ENCODE measurements around the gene GSG1L2. TPM values are rescaled to one million over a fixed set of nuclear protein-coding genes. Genes with fewer than 3 reads are reported as not detected.

The GSG1L2 gene
- total and polyA plus RNA-seq, 2 experiments from 2014 or later: not detected

- Mint-ChIP-seq H3K9me3 (peaks cover 4% of the 10 kb centered on the region), H3K4me1 (no peaks in the 10 kb centered on the region), H3K4me3 (no peak overlapping the region), H3K36me3 (ENCODE audit: low read depth) (no peaks in the 10 kb centered on the region), H3K27ac (no peak overlapping the region), H3K27me3 (ENCODE audit: insufficient read depth, low read depth, poor library complexity) (no peaks in the 10 kb centered on the region)
- H3K4me3 ChIP-seq: no peak overlapping the region
- H3K4me1 ChIP-seq (ENCODE audit: insufficient read depth): no peaks in the 10 kb centered on the region
- H2AFZ ChIP-seq: no peak overlapping the region
- no peak overlapping the region for H3K4me2 ChIP-seq
- H3F3A ChIP-seq (replicated peaks; ENCODE audit: low read depth): no peaks in the 10 kb centered on the region
- H3K79me2 ChIP-seq (replicated peaks; ENCODE audit: insufficient read depth): no peaks in the 10 kb centered on the region
- no peak overlapping the region for H3K27ac ChIP-seq (ENCODE audit: low read depth)
- H3K36me3 ChIP-seq (ENCODE audit: insufficient read depth): no peaks in the 10 kb centered on the region
- ATAC-seq: no peak
- H3K27me3 ChIP-seq (ENCODE audit: insufficient read depth): no peaks in the 10 kb centered on the region
- TF ChIP-seq CTCF (conservative IDR thresholded peaks at IDR 0.05; ENCODE audit: low read depth in 2 of 2) (no peak), REST (IDR thresholded peaks at IDR 0.05; ENCODE audit: unreplicated experiment) (no peak)
- H4K20me1 ChIP-seq (replicated peaks; ENCODE audit: insufficient read depth): no peaks in the 10 kb centered on the region
- no peak for DNase-seq (ENCODE audit: low spot score)
- H3K9me2 ChIP-seq (ENCODE audit: insufficient read depth): 0 out of 2 replicates have a peak, but pooled peaks cover 6% of the 10 kb centered on the region
Measured at GRCh38 chr17:9806699-9807098, 15.2 kb downstream of the GSG1L2 start.

GRCh38 chr17:9805769-9806168 is 16.1 kb downstream of the GSG1L2 start:
- no peak for DNase-seq (ENCODE audit: low spot score)
- Mint-ChIP-seq H3K27me3 (ENCODE audit: insufficient read depth, low read depth, poor library complexity) (no peaks in the 10 kb centered on the region), H3K36me3 (ENCODE audit: low read depth) (no peaks in the 10 kb centered on the region), H3K27ac (no peak overlapping the region), H3K9me3 (peaks cover 4% of the 10 kb centered on the region), H3K4me1 (no peaks in the 10 kb centered on the region), H3K4me3 (no peak overlapping the region)
- H4K20me1 ChIP-seq (replicated peaks; ENCODE audit: insufficient read depth): no peaks in the 10 kb centered on the region
- no peak overlapping the region for H3K4me3 ChIP-seq
- no peak for ATAC-seq
- H3K9me2 ChIP-seq (ENCODE audit: insufficient read depth): 0 out of 2 replicates have a peak, but pooled peaks cover 6% of the 10 kb centered on the region
- no peaks in the 10 kb centered on the region for H3K79me2 ChIP-seq (replicated peaks; ENCODE audit: insufficient read depth)
- no peaks in the 10 kb centered on the region for H3F3A ChIP-seq (replicated peaks; ENCODE audit: low read depth)
- H3K4me2 ChIP-seq: no peak overlapping the region
- H3K4me1 ChIP-seq (ENCODE audit: insufficient read depth): no peaks in the 10 kb centered on the region
- TF ChIP-seq ZNF114 (CRISPR knock-in tag; IDR thresholded peaks at IDR 0.05) (no peak), ZNF462 (CRISPR knock-in tag; IDR thresholded peaks at IDR 0.05) (no peak), ZNF331 (CRISPR knock-in tag; IDR thresholded peaks at IDR 0.05; ENCODE audit: low read depth) (no peak), EZH2 (IDR thresholded peaks at IDR 0.05; ENCODE audit: low read depth, unreplicated experiment) (no peak), ETS1 (IDR thresholded peaks at IDR 0.05) (no peak), POLR2AphosphoS5 (IDR thresholded peaks at IDR 0.05; ENCODE audit: low read depth) (no peak)
- H3K27ac ChIP-seq (ENCODE audit: low read depth): no peak overlapping the region
- H3K36me3 ChIP-seq (ENCODE audit: insufficient read depth): no peaks in the 10 kb centered on the region
- H3K27me3 ChIP-seq (ENCODE audit: insufficient read depth): no peaks in the 10 kb centered on the region
- H2AFZ ChIP-seq: no peak overlapping the region

Measured in GM23338 (cell line).